SK-N-SH (cell line): Measurements from ENCODE around the gene SLC22A5.

ENCODE experiments used
- CTCF ChIP-seq: fragments of 200-600 bp; sonication (generic); IDR thresholded peaks from 2 replicates; pipeline ENCODE4 v1.6.1; 2017; ENCODE audit warnings: antibody characterized with exemption, mild to moderate bottlenecking, moderate library complexity
- RAD21 ChIP-seq: IDR thresholded peaks from 2 replicates; pipeline ENCODE4 v1.6.1; 2012; ENCODE audit warnings: mild to moderate bottlenecking, low read length
- REST ChIP-seq: IDR thresholded peaks from 2 replicates; pipeline ENCODE4 v1.6.1; 2012; ENCODE audit warnings: mild to moderate bottlenecking, low read depth, low read length, moderate library complexity
- TCF12 ChIP-seq: IDR thresholded peaks from 2 replicates; pipeline ENCODE4 v1.4.0; 2012
- USF2 ChIP-seq: fragments of 150-350 bp; IDR thresholded peaks from 2 replicates; pipeline ENCODE4 v1.6.1; 2017; ENCODE audit warnings: antibody characterized with exemption, low read length, low read depth, borderline replicate concordance

GRCh38 chr5:132375957-132376356 is 6.4 kb downstream of the SLC22A5 start:
- no peak for TF ChIP-seq CTCF
- no peak for TF ChIP-seq USF2
- no peak for TF ChIP-seq TCF12
- no peak for TF ChIP-seq REST
- TF ChIP-seq RAD21, result no peak
